ENCODE measurements around the gene MYLIP. TPM values are rescaled to one million over a fixed set of nuclear protein-coding genes. Genes with fewer than 3 reads are reported as not detected.
A peak's percentile ranks its signal among the peaks of the same experiment; 100 is the strongest.

The MYLIP gene
- total RNA-seq, 2 experiments from 2014 or later, result 17.3 to 17.6 TPM

DNA sequence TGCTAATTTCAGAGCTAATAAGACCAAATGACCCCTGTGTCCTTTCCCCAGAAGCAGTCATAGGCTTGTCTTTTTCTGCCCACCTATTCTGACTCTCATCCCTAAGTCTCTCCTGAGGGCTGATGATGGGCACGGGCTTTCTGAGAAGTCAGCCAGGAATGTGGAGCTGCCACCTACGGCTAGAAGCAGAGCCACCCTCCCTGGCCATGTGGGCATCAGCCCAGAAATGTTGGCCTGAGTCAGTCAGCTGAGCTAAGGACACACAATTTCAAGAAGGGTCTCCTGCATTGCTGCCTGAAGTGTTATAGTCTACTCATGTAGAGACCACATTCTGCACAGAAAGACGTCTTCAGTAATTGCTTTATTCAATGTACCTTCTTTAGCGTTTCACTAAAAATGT is 17.1 kb downstream of the MYLIP start:
- no peak overlapping the region for H3K4me3 Mint-ChIP-seq
- peaks cover 2% of the 10 kb centered on the region for H3K4me1 Mint-ChIP-seq (ENCODE audit: low read depth)
- no peak overlapping the region for H3K27ac Mint-ChIP-seq
- H3K9me3 Mint-ChIP-seq (ENCODE audit: insufficient read depth), result no peaks in the 10 kb centered on the region
- CTCF ChIA-PET, result interaction anchor here (0.7 to 0.9 kb wide), 3 partner anchors 9 to 455 kb away, joined by 3 to 4 read pairs (median 4); no protein-coding TSS in a partner anchor
- ATAC-seq (no peak), DNase-seq (no peak)
- peaks cover 86% of the 10 kb centered on the region for H3K36me3 Mint-ChIP-seq (ENCODE audit: low read depth)
- no peaks in the 10 kb centered on the region for H3K27me3 Mint-ChIP-seq (ENCODE audit: low read depth)
- POLR2A ChIA-PET, result no interaction called here

GRCh38 chr6:16146527-16146955 is 17.7 kb downstream of the MYLIP start:
- H3K4me3 Mint-ChIP-seq, result no peak overlapping the region
- CTCF ChIA-PET, result interaction anchor here (0.7 to 1.0 kb wide), 5 partner anchors 9 to 455 kb away, joined by 3 to 4 read pairs (median 3); no protein-coding TSS in a partner anchor
- DNase-seq (no peak), ATAC-seq (no peak)
- H3K4me1 Mint-ChIP-seq (ENCODE audit: low read depth), result peaks cover 2% of the 10 kb centered on the region
- POLR2A ChIA-PET, result no interaction called here
- H3K9me3 Mint-ChIP-seq (ENCODE audit: insufficient read depth), result no peaks in the 10 kb centered on the region
- H3K27ac Mint-ChIP-seq, result no peak overlapping the region
- no peaks in the 10 kb centered on the region for H3K27me3 Mint-ChIP-seq (ENCODE audit: low read depth)
- peaks cover 88% of the 10 kb centered on the region for H3K36me3 Mint-ChIP-seq (ENCODE audit: low read depth)

DNA sequence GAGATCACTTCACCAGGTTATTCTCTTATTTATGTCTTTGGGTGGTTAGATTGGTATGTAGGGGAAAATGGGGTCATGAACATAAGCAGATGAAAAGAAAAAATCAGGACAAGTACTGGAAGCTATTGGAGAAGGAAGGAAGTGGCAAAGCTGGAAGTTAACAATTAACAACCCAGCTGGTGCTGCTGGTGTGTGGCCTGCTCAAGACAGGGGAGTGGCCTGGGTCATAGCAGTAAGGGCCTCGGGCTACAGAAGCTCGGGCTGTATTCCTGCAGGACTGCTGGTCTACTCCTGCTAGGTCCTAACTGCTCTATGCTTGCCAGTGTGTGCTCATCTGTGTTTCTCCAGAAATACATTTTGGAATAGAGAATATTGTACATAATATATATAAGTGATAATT is 19.6 kb downstream of the MYLIP start:
- H3K36me3 Mint-ChIP-seq (ENCODE audit: low read depth), result peaks cover 80% of the 10 kb centered on the region
- no peak for ATAC-seq
- no peak overlapping the region for H3K4me3 Mint-ChIP-seq
- POLR2A ChIA-PET, result interaction anchor here (1.3 kb wide), 1 partner anchor 20 kb away, joined by 3 read pairs; the partner anchor contains the start of gene MYLIP
- no peaks in the 10 kb centered on the region for H3K27me3 Mint-ChIP-seq (ENCODE audit: low read depth)
- CTCF ChIA-PET, result no interaction called here
- no peaks in the 10 kb centered on the region for H3K9me3 Mint-ChIP-seq (ENCODE audit: insufficient read depth)
- no peak for DNase-seq
- H3K27ac Mint-ChIP-seq, result no peak overlapping the region
- H3K4me1 Mint-ChIP-seq (ENCODE audit: low read depth), result peaks cover 2% of the 10 kb centered on the region

DNA sequence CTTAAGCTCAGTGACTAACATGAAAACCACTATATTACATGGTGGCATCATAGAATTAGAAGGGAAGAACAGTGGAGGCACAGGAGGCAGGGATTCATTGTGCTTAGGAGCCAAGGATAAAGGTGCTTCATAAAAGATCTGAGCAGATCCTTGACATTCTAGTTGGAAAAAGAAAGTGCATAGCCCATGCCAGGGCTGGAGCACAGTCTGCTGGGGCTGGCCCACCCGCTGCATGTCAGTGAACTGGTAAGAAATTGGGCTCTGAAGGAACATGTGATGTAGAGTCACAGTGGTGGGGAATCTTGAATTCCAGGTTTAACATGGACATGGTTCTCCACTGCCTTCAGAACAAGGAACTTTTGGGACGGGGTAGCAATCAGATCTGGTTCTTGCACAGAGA is 20.4 kb downstream of the MYLIP start:
- ATAC-seq, result no peak
- peaks cover 75% of the 10 kb centered on the region for H3K36me3 Mint-ChIP-seq (ENCODE audit: low read depth)
- no peaks in the 10 kb centered on the region for H3K9me3 Mint-ChIP-seq (ENCODE audit: insufficient read depth)
- peaks cover 2% of the 10 kb centered on the region for H3K4me1 Mint-ChIP-seq (ENCODE audit: low read depth)
- H3K27me3 Mint-ChIP-seq (ENCODE audit: low read depth), result no peaks in the 10 kb centered on the region
- ChIA-PET POLR2A (no interaction called here), CTCF (no interaction called here)
- H3K4me3 Mint-ChIP-seq, result no peak overlapping the region
- DNase-seq, result no peak
- no peak overlapping the region for H3K27ac Mint-ChIP-seq

GRCh38 chr6:16150098-16150497 is 21.2 kb downstream of the MYLIP start:
- DNase-seq (no peak), ATAC-seq (no peak)
- POLR2A ChIA-PET, result no interaction called here
- Mint-ChIP-seq H3K36me3 (ENCODE audit: low read depth) (peaks cover 74% of the 10 kb centered on the region), H3K9me3 (ENCODE audit: insufficient read depth) (peaks cover 2% of the 10 kb centered on the region), H3K27me3 (ENCODE audit: low read depth) (no peaks in the 10 kb centered on the region), H3K27ac (no peak overlapping the region), H3K4me3 (no peak overlapping the region), H3K4me1 (ENCODE audit: low read depth) (peaks cover 2% of the 10 kb centered on the region)
- CTCF ChIA-PET, result no interaction called here

DNA sequence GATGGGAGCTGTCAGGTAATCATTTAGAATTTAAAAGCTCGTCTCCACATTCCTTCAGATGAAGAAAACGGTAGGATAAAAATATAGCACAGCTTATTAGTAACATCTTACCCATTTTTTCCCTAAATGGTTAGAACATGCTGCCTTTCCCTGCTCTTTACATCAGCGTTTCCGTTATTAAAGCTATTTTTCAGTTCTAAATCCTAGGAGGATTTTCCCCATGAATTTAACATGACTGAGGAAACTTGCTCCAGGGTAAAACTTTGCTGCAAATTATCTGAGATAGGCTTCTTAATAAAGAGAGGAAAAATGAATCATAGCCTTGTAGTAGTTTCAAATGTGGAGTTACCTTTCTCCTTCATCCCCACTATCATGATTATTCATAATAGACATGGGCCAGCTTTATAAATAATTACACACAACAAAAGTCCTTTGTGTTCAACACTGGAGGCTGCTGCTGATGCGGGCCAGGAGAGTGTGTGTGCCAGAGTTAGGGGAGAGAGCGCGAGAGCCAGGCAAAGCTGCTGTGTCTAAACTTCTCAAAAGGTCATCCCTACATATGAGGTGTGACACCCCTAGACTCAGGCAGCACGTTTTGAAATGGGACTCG is 24.4 kb downstream of the MYLIP start:
- H3K27me3 Mint-ChIP-seq (ENCODE audit: low read depth), result no peaks in the 10 kb centered on the region
- peaks cover 1% of the 10 kb centered on the region for H3K4me1 Mint-ChIP-seq (ENCODE audit: low read depth)
- no peak for DNase-seq
- no peak overlapping the region for H3K4me3 Mint-ChIP-seq
- POLR2A ChIA-PET, result interaction anchor here (0.5 to 1.4 kb wide), 2 partner anchors 9 to 23 kb away, joined by 3 to 4 read pairs; no protein-coding TSS in a partner anchor
- ATAC-seq, result no peak
- H3K36me3 Mint-ChIP-seq (ENCODE audit: low read depth), result peaks cover 73% of the 10 kb centered on the region
- peaks cover 14% of the 10 kb centered on the region for H3K9me3 Mint-ChIP-seq (ENCODE audit: insufficient read depth)
- H3K27ac Mint-ChIP-seq, result no peak overlapping the region
- CTCF ChIA-PET, result interaction anchor here (0.7 to 2.4 kb wide), 5 partner anchors 13 to 53 kb away, joined by 3 to 11 read pairs (median 3); no protein-coding TSS in a partner anchor

DNA sequence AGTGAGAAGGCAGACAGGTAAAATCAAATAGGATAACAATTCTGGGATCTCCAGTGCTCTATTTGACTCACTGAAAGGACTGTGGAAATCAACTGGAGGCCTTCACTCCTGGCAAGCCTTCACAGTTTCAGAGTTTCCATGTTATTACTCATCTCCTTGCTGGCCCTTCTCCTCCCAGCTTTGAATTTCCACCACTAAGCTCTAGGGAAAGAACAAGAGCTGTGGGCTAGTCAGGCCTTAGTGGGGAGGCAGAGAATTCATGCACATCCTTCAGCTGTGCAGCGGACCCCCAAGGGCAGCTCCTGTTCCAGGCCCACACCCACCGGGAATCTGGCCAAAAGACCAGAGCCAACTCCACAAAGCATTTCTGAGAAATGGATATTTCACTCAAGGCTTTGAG is 26.0 kb downstream of the MYLIP start:
- CTCF ChIA-PET, result interaction anchor here (1.1 kb wide), 1 partner anchor 28 kb away, joined by 3 read pairs; no protein-coding TSS in a partner anchor
- no peak overlapping the region for H3K4me3 Mint-ChIP-seq
- no peak for DNase-seq
- peaks cover 62% of the 10 kb centered on the region for H3K36me3 Mint-ChIP-seq (ENCODE audit: low read depth)
- POLR2A ChIA-PET, result no interaction called here
- no peak overlapping the region for H3K27ac Mint-ChIP-seq
- H3K27me3 Mint-ChIP-seq (ENCODE audit: low read depth), result no peaks in the 10 kb centered on the region
- ATAC-seq, result no peak
- no peaks in the 10 kb centered on the region for H3K4me1 Mint-ChIP-seq (ENCODE audit: low read depth)
- peaks cover 14% of the 10 kb centered on the region for H3K9me3 Mint-ChIP-seq (ENCODE audit: insufficient read depth)

DNA sequence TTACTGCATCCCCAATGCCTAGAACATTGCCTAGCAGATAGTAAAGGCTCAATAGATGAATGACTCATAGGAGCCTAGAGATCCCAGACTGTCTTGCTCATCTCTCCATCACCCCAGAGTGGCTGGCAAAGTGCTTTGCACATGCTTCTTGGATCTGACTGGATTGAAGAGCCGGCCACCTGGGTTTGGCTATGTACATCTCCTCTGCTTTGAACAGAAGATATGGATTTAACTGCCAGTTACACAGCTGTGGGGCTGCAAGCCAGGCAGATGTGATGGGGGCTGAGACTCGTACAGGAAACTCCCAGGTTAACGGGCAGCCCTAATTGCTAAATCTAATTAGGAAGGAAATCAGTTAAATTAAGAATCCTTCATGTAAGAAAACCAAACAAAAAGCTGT is 28.6 kb downstream of the MYLIP start:
- DNase-seq (no peak), ATAC-seq (no peak)
- no peak overlapping the region for H3K4me3 Mint-ChIP-seq
- POLR2A ChIA-PET, result no interaction called here
- H3K27me3 Mint-ChIP-seq (ENCODE audit: low read depth), result no peaks in the 10 kb centered on the region
- H3K36me3 Mint-ChIP-seq (ENCODE audit: low read depth), result peaks cover 48% of the 10 kb centered on the region
- peaks cover 15% of the 10 kb centered on the region for H3K4me1 Mint-ChIP-seq (ENCODE audit: low read depth)
- H3K27ac Mint-ChIP-seq, result no peak overlapping the region
- peaks cover 14% of the 10 kb centered on the region for H3K9me3 Mint-ChIP-seq (ENCODE audit: insufficient read depth)
- CTCF ChIA-PET, result interaction anchor here (1.6 kb wide), 1 partner anchor 26 kb away, joined by 4 read pairs; no protein-coding TSS in a partner anchor

DNA sequence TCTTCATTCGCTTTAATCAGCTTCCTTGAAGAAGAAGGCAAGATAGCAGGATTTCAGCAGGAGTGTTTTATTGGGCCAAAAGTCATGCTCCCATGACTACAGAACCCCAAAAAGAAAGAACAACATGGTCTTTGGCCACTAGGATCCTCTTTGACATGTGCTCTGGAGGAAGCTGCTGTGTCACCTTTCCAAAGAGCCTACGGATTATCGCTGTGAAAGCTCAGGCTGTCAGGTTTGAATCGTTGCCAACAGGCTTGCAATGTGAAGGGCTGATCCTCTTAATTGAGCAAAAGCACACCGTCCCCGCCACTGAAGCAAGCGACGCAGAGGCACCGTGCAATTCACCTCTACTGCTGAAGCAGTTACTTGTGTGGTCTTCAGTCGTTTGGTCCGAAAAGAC is 29.0 kb downstream of the MYLIP start:
- Mint-ChIP-seq H3K36me3 (ENCODE audit: low read depth) (peaks cover 45% of the 10 kb centered on the region), H3K9me3 (ENCODE audit: insufficient read depth) (peaks cover 14% of the 10 kb centered on the region), H3K4me3 (no peak overlapping the region), H3K4me1 (ENCODE audit: low read depth) (peaks cover 17% of the 10 kb centered on the region), H3K27ac (no peak overlapping the region), H3K27me3 (ENCODE audit: low read depth) (no peaks in the 10 kb centered on the region)
- ATAC-seq (no peak), DNase-seq (no peak)
- POLR2A ChIA-PET, result no interaction called here
- CTCF ChIA-PET, result interaction anchor here (0.6 to 1.6 kb wide), 2 partner anchors 27 to 527 kb away, joined by 3 to 4 read pairs; no protein-coding TSS in a partner anchor

DNA sequence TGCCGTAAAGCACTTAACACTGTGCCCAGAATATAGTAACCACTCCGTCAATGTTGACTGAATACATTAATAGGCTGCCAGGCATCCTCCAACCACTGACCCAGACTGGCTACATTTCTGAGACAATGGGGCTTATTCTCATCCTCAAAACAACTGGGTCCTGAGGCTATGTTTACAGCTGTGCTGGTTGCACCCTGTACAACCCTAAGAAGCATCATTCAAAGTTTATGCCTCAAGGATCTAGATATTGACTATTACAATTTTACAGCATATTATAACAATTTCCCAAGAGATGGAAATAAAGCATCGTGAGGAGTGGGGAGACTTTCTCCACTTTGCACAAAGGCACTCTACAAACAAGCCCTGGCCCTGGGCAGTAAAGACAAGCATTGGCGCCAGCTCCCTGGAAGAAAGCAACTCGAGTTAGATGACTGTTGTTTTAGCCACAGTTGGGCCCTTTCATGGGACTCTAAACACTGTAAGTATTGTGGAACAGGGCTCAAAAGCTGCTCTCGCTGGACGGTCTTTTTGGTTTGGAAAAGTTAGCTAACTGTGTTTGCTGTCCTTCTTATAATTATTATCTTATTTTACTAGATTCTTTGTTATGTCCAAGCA is 30.2 kb downstream of the MYLIP start:
- Mint-ChIP-seq H3K27ac (no peak overlapping the region), H3K9me3 (ENCODE audit: insufficient read depth) (peaks cover 14% of the 10 kb centered on the region), H3K4me3 (no peak overlapping the region), H3K4me1 (ENCODE audit: low read depth) (peaks cover 29% of the 10 kb centered on the region), H3K36me3 (ENCODE audit: low read depth) (peaks cover 41% of the 10 kb centered on the region), H3K27me3 (ENCODE audit: low read depth) (no peaks in the 10 kb centered on the region)
- DNase-seq (no peak), ATAC-seq (no peak)
- POLR2A ChIA-PET, result no interaction called here
- CTCF ChIA-PET, result interaction anchor here (1.3 to 1.6 kb wide), 2 partner anchors 24 to 28 kb away, joined by 3 to 4 read pairs; no protein-coding TSS in a partner anchor

- peaks cover 6% of the 10 kb centered on the region for H3K9me3 Mint-ChIP-seq (ENCODE audit: insufficient read depth)
- H3K4me3 Mint-ChIP-seq, result no peak overlapping the region
- H3K27ac Mint-ChIP-seq, result no peak overlapping the region
- no peak for DNase-seq
- no peak for ATAC-seq
- peaks cover 29% of the 10 kb centered on the region for H3K4me1 Mint-ChIP-seq (ENCODE audit: low read depth)
- ChIA-PET CTCF (no interaction called here), POLR2A (no interaction called here)
- peaks cover 3% of the 10 kb centered on the region for H3K27me3 Mint-ChIP-seq (ENCODE audit: low read depth)
- H3K36me3 Mint-ChIP-seq (ENCODE audit: low read depth), result peaks cover 25% of the 10 kb centered on the region
These were observed 31.9 kb downstream of the MYLIP start for GRCh38 chr6:16160794-16161193.

- ChIA-PET CTCF (interaction anchor here (1.0 to 2.5 kb wide), 4 partner anchors 21 to 33 kb away, joined by 3 to 9 read pairs (median 4); partner anchors contain the start of gene MYLIP), POLR2A (interaction anchor here (1.4 kb wide), 1 partner anchor 32 kb away, joined by 3 read pairs; no protein-coding TSS in a partner anchor)
- no peak overlapping the region for H3K4me3 Mint-ChIP-seq
- peaks cover 29% of the 10 kb centered on the region for H3K4me1 Mint-ChIP-seq (ENCODE audit: low read depth)
- ATAC-seq (peak; percentile 70), DNase-seq (no peak)
- H3K36me3 Mint-ChIP-seq (ENCODE audit: low read depth), result peaks cover 14% of the 10 kb centered on the region
- H3K27ac Mint-ChIP-seq, result no peak overlapping the region
- peaks cover 7% of the 10 kb centered on the region for H3K27me3 Mint-ChIP-seq (ENCODE audit: low read depth)
- peaks cover 5% of the 10 kb centered on the region for H3K9me3 Mint-ChIP-seq (ENCODE audit: insufficient read depth)
These were observed 33.1 kb downstream of the MYLIP start for GRCh38 chr6:16162003-16162402.
